Stimulated activated CD4-positive, alpha-beta T cell treated with anti-CD3 and anti-CD28 coated beads, Interleukin-15, amount 100 ng/mL, for 48 hours (primary cell): ENCODE results near the gene IL27RA.

Source experiments
- DNase-seq, 2 donors: peaks; one replicate each; pipeline ENCODE4 v3.0.0-alpha.2; 2020; ENCODE audit warnings: low read depth in 2 of 2

The IL27RA gene

DNA sequence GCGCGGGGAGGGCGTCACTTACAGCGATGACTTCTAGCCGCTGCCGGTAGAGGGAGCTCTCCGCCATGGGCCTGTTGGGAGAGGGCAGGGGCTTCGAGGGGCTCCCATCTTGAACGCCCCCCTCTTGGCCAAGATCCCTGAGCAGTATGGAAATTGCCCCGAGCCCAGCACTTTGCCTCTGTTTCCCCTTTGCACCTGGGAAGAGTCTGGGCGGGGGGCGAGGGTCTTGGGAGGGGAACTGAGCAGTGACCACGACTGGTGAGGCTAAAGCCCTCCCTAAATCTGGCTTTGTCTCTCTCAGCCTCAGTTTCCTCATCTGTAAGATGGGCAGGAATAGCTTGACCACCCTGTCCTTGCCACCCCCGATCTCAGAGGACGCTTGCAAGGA lies 27.5 kb downstream of the IL27RA start:
- no peak for DNase-seq

DNA sequence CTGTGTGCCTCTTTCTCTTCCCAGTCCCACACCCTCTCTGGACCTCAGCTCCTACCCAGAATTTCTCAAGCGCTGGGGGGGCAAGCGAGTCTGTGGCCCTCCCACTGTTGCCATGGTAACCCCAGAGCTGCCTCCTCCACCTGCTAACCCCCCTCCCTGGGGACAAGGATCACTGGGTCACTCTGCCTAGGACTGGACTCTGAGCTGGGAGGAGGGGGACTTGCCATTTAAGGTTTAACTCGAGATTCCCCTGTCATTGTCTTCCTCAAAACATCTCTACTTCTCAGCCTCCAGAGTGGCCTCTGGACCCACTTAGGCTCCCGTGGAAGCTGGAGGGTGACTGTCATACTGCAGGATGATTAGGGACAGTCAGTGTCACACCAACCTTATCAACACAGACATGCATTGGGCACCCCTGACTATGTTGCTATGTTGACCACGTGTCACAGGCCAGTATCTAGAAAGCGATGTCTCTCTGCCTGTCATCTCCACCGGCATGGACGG lies 28.1 kb downstream of the IL27RA start:
- DNase-seq: no peak

DNA sequence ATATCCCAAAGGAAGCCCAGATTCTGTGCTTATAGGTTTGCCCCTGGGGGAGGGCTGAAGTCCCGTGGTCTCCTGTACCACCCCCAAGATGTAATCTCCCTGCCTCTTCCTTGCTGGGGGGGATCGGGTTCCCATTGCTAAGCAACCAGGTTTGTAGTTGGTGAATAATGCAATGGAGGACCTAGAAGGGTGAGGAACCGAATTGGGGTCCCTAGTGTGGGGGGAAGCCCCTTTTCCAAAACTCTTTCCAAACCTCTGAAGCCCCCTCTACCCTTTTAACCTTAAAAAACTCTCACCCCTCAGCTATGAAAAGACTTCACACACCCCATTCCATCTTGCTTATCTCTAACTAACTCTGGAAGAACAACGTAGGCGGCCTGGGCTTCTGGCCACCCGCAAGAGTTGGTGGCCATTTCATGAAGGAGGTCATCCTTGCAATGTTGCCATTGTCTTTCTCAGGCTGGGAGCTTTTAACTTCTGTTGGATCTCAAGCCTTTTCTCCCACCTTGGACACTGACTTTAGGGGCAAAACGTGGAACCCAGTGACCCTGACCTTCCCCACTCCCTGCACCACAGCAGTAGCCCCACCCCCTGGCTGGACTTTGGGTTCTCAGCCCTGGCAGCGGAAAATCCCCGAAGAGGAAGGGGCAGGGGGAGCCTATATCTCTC lies 29.7 kb downstream of the IL27RA start:
- no peak for DNase-seq

DNA sequence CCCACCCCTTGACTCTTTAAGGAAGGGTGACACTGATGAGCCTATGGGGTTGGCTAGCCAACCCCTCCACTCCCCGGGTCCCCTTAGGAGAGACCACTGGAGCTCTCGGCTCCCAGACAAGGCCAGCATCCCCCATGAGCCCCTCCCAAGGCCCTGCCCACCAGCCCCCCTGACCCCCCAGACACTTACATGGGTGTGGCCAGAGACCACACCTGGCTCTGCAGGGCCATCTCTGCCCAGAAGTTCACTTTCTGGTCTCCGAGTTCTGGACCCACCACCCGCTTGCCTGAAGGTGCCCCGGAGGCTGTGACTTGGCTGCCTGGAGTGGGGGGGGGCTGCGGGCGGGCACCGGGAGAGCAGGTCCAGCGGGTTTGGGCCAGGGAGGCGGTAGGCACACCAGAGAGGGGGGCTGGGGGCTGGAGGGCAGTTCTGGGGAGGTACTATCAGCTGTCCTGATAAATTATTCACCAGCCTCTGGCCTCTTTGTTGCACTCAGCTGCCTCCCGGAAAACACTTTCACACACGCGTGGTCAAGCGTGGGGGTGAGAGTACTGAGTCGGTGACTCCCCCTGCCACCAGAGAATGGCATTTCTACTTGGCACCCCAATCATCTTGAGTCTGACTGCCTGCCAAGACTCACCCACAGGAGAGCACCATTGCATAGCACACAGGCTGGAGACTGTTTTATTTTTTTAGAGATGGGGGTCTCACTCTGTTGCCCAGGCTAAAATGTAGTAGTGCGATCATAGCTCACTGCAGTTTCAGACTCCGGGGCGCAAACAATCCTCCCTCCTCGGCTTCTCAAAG lies 30.4 kb downstream of the IL27RA start, which contains the start of gene PALM3:
TSS of gene PALM3 (minus strand) at position 326 of the 807 bp plus-strand sequence. CDS start at position 230, 96 bp downstream.
- no peak for DNase-seq

DNA sequence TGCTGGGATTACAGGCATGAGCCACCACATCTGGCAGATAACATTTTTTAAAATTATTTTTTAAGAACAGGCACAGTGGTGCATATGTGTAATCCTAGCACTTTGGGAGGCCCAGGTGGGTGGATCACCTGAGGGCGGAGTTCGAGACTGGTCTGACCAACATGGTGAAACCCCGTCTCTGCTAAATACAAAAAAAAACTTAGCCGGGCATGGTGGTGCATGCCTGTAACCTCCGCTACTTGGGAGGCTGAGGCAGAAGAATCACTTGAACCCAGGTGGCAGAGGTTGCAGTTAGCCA lies 30.9 kb downstream of the IL27RA start:
- DNase-seq: no peak

DNA sequence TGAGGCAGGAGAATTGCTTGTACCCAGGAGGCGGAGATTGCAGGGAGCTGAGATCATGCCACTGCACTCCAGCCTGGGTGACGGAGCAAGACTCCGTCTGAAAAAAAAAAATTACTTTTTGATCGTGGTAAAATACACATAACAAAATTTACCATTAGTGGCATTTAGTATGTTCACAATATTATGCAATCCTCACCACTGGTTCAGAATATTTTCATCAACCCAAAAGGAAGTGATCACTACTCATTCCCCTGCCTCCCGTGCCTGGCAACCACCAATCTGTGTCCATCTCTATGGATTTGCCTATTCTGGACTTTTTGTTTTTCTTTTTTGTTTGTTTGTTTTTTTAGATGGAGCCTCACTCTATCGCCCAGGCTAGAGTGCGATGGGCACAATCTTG lies 31.5 kb downstream of the IL27RA start:
- DNase-seq: no peak

DNA sequence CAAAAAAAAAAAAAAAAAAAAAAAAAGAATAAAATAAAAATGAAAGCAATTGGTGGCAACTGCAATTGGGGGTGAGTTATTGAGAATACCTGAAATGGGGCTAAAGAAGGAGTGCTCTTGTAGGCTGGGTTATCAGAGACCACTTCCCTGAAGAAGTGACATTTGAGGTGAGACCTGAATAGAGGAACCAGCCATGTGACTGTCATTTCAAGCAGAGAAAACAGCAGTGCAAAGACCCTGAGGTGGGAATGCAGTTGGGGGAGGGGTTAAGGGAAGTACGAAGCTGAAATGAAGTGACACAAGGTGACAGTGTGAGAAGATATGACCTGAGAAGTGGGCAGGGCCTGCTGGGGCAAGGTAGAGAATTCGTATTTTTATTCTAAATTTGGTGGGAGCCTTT lies 34.6 kb downstream of the IL27RA start:
- no peak for DNase-seq

DNA sequence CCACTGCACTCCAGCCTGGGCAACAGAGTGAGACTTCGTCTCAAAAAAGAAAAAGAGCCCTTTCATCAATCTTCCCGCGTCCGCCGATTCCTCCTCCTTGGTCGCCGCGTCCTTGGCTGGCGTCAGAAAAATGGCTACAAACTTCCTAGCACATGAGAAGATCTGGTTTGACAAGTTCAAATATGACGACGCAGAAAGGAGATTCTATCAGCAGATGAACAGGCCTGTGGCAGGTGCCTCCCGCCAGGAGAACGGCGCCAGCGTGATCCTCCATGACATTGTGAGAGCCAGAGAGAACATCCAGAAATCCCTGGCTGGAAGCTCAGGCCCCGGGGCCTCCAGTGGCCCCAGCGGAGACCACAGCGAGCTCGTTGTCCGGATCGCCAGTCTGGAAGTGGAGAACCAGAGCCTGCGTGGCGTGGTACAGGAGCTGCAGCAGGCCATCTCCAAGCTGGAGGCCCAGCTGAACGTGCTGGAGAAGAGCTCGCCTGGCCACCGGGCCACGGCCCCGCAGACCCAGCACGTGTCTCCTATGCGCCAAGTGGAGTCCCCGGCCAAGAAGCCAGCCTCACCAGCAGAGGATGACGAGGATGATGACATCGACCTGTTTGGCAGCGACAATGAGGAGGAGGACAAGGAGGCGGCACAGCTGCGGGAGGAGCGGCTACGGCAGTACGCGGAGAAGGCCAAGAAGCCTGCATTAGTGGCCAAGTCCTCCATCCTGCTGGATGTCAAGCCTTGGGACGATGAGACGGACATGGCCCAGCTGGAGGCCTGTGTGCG lies 38.9 kb downstream of the IL27RA start:
- DNase-seq: no peak

DNA sequence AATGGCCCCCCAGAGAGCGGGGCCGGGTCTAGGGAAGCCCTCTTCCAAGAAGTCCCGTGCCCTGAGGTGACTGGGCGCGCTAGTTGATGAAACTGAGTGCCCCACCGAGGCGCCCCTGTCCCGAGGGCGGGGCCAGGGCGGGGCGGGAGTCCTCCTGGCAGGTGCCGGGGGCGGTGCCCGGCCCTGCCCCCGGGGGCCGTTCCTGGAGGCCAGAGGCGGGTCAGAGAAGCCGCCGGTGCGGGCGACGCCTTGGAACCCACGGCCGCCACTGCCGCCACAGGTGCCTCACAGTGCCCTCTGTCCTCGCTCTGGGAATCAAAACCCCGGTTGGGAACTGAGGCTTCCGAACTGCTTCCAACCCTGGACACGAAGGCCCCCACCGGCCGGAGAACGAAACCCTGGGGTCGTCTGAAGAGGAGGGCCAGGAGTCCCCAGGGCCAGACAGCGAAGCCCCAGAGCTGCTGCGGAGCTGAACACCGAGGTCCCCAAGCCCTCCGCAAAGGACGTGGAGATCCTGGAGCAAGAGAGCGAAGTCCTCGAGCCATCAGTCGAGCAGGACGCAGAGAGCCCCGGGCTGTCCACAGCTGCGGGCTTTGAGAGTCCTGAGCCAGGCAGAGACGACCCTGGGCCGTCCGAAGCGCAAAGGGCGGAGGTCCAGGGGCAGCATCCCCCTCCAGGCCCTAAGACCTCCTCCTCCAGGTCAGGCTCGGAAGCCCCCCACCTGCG lies 41.1 kb downstream of the IL27RA start, which contains the start of gene MISP3:
TSS of gene MISP3 (plus strand) at position 252 of the 726 bp plus-strand sequence. CDS start 524 bp downstream, outside the sequence.
- DNase-seq: no peak

DNA sequence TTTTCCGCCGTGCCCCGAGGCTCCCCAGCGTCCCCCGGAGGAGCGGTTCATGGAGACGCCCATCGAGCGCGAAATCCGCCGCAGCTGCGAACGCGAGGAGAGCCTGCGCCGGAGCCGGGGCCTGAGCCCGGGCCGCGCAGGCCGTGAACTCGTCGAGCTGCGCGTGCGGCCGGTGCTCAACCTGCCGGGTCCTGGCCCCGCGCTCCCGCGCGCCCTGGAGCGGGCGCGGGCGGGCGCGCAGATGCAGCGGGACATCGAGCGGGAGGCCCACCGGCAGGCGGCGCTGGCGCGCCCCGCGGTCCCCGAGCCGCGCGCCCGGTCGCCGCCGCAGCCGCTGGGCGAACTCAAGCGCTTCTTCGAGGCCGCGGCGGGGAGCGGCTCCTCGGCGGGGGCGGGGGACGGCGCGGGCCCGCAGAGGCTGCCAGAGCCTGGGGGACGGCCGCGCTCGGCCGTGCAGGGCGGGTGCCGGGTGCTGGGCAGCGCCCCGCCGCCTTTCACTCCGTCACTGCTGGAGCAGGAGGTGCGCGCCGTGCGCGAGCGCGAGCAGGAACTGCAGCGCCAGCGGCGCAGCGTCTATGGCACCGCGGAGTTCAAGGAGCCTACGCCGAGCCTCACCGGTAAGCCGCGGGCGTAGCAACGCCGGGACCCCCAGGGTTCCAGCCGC lies 41.8 kb downstream of the IL27RA start:
- DNase-seq: peak; percentile 60 to 71

DNA sequence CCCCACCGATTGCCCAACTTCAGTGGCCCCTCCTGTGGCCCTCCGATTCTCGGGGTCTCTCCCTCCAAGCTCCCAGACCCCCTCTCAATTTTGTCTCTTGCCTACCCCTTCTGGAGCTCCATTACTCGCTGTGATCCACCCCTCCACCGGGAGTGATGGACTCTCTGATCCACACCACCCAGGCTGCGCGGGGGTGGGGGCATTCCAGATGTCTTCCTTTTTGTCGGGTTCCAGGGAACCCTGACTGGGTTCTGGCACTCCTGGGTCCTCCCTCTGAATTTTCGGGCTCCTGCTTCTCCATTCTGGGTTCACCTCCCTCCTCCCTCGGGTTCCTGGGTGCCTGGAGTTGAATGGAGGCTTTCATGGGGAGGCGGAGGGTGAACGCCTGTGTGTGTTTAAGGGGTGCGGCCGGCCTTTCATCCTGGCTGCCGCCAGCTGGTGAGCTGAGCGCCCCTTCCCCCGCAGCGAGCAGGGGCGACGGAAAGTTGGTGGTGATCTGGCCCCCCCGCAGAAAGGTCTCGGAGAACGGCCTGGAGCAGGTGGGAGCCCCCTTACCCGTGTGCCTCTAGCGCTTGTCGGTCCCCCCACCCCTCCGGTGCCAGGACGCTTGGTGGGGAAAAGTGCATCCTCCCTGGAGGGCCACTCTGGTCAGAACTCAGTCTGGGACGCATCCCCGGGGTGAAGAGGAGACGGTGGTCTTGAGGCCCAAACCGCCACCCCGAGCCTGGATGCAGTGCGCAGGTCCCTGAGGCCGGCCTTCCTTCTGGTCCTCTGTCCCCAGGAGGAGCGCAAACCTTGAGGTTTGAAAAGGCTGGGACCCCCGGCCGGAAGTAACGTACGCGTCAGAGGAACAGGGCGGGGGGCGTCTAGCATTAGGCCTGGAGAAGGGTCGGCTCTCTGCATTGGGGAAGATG lies 42.6 kb downstream of the IL27RA start:
- no peak for DNase-seq

DNA sequence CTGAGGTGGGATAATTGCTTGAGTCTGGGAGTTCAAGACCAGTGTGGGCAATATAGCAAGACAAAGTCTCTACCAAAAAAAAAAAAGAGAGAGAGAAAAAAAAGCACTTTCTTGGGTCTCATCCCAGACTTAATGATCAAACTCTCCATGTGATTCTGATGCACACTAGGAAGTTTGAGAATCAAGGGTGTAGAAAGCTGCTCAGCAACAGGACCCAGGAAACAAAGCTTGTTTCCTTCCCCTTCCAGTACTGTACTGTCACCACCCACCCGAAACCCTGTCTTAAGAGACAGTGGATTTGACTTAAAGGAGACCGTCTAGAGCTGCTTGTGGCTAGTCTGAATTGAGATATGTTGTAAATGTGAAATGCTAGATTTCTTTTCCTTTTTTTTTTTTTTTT lies 46.8 kb downstream of the IL27RA start:
- no peak for DNase-seq

DNA sequence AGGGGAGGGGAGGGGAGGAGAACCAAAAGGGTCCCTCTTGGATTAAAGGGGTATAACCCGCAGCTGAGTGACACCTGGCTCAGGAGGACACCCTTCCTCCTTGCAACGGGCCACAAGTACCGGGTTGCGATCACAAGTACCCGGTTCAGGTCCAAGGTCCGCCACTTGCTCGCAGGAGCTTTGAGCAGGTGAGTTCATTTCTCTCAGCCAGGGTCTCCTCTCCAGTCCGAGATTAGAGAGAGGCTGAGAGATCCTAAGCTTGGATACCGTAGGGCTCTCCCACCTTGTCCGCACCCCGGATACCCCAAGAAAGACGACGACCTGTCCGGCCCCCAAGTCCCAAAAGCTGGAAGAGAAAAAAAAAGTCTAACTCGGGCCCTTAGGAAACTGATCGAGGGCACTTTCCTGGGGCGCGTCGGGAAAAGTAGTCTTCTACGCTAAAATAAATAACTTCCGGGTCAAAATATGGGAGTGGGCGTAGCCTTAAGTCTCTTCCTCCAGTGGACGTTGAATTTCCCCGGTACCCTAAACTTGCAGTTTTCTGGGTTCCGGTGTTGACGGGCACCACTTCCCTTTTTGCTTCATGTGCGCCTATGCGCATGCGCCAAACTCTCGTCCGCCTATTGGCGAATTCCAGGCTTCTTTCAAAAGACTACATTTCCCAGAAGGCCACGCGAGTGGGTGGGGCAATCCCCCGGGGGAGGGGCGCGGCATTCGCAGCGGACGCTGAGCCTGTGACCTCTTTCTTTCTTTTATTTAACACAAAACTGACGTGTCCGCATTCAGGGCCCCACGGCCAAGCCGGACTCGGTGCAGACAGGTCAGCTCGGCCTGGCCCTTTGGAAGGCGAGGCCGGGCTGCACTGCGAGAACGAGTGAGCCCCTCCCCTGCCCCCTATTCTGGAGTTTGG lies 49.6 kb downstream of the IL27RA start:
- DNase-seq: peak; percentile 97 to 99

DNA sequence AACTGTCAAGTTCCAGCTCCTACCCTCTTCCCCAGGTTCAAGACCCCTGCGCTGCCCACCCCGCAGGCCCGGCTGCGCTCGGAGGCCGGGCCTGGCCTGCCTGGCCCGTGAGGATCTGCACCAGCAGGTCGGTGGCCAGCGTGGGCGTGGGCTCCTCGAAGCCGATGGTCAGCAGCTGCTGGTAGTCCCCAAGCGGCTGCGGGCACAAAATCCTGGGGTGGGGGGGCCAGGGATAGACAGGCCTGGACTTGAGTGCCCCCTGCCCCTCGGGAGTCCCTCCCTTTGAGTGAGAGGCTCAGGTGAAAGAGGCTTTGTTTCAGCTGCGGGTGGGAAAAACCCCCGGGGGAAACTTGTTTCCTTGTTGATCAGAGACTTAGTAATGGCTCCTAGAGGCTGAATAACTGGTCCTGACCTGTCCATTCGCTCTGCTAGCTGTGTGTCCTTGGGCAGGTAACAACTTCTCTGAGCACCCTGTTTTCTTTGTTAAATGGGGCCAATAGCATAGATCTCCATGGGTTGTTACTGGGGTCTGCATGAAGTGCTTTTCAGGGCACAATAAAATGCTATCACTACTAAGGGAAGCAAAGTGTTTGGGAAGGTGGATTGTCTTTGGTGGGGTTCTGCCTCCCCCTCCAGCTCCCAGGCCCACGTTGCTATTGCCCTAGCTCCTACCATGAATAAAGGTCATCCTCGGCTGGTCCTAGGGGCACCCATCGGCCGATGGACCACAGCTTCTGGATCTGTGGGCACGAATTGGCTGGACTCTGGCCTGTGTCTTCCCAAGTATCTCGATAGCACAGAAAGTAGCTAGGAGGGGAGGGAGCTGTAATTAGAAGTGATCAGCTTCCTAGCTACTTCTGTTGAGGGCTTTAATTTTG lies 50.5 kb downstream of the IL27RA start:
- DNase-seq: no peak

DNA sequence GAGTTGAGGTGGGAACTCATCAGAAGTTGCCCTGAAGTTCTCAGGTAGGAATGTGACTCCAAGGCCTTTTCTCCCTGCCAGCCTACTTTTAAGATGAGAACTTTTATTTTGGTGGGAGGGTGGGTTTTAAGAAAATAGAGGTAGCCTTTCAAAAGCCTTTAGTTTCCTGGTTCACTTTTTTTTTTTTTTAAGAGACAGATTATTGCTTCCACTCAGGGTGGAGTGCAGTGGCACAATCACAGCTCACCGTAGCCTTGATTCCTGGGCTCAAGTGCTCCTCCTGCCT lies 51.1 kb downstream of the IL27RA start:
- DNase-seq: no peak

DNA sequence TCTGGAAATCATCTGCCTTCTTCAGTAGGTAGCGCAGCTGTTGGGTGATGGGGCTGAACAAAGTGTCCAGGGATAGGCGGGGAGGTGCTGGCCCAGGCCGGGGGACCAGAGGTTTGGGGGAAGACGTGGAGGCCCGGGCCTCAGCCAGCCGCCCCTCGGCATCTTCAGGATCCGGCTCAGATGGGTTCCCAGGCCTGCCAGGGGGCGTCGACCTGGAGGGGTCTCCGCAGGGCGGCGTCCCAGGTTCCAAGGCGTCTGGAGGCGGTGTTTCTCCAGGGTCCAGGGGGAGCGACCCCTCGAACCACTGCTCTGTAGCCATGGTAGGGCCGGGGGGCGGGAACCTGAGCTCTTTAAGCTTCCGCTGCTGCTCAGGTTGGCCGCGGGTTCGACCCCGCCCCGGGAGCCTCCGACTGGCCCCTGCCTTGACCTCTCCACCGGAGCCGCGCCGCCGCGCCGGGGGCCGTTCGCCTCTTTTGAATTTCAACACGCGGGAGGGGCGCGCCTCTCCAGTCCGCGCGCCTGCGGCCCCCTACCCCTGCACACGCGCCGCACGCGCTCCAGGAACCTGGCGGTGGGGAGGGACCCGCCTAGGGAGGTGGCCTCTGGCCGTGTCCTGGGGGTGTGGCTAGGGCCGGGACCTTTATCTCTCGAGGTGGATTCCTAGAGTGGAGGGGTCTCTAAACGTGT lies 53.9 kb downstream of the IL27RA start, which contains the start of gene C19orf67:
TSS of gene C19orf67 (minus strand) at position 475 of the 687 bp plus-strand sequence. CDS start at position 319, 156 bp downstream.
- DNase-seq: no peak

DNA sequence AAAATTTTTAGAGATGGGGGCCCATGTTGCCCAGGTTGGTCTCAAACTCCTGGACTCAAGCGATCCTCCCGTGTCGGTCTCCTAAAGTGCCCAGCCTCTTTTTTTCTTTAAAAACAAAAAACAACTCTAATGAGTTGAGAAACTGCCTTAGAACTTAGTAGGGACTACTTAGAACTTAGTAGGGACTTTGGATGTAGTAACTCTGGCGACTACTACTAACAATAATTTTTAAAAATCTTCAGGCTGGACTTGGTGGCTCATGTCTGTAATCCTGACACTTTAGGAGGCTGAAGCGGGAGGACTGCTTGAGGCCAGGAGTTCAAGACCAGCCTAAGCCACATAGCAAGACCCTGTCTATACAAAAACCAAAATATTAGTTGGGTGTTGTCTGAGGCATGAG lies 54.5 kb downstream of the IL27RA start:
- DNase-seq: no peak
